T-helper 2 cell (primary cell): Measurements from ENCODE around the gene MED25.
A peak's percentile ranks its signal among the peaks of the same experiment; 100 is the strongest.

Experiments
- DNase-seq, 5 experiments: peaks; one replicate each; pipeline versions ENCODE4 v3.0.0 to v3.0.0-alpha.2; 2012 to 2022
- total RNA-seq, 2 donors: gene quantifications; one replicate each; lab custom pipeline; 2026; lab: John Stamatoyannopoulos, UW

Gene MED25
- 55.4 to 55.5 reads per million in 2 donors for total RNA-seq

- DNase-seq: peak; percentile 76 to 89 (median 88)
Measured at GRCh38 chr19:49817964-49818648, at the start of gene MED25. TSS of gene MED25 (plus strand) at chr19:49818289. CDS start at chr19:49818342, 53 bp downstream.

- DNase-seq: no peak
Measured at GRCh38 chr19:49770529-49770928, 47.6 kb upstream of the MED25 start.

GRCh38 chr19:49771674-49772139 is 46.4 kb upstream of the MED25 start:
- DNase-seq: no peak

GRCh38 chr19:49772850-49773432 is 45.1 kb upstream of the MED25 start:
- no peak for DNase-seq

- DNase-seq: no peak
Measured at GRCh38 chr19:49773663-49774350, 44.3 kb upstream of the MED25 start.

GRCh38 chr19:49774969-49775368 is 43.1 kb upstream of the MED25 start:
- DNase-seq: no peak

GRCh38 chr19:49775742-49776370 is 42.2 kb upstream of the MED25 start:
- DNase-seq: no peak

- DNase-seq: no peak
Measured at GRCh38 chr19:49776371-49776764, 41.7 kb upstream of the MED25 start.

- no peak for DNase-seq
Measured at GRCh38 chr19:49779731-49780555, 38.1 kb upstream of the MED25 start.

GRCh38 chr19:49780861-49781260 is 37.2 kb upstream of the MED25 start:
- DNase-seq: no peak

- DNase-seq: no peak
Measured at GRCh38 chr19:49781394-49781793, 36.7 kb upstream of the MED25 start.

- no peak for DNase-seq
Measured at GRCh38 chr19:49782515-49782914, 35.6 kb upstream of the MED25 start.

GRCh38 chr19:49786376-49786820 is 31.7 kb upstream of the MED25 start:
- DNase-seq: no peak

- DNase-seq: no peak
Measured at GRCh38 chr19:49787746-49788145, 30.3 kb upstream of the MED25 start.

GRCh38 chr19:49788857-49789256 is 29.2 kb upstream of the MED25 start:
- no peak for DNase-seq

GRCh38 chr19:49790866-49791265 is 27.2 kb upstream of the MED25 start:
- DNase-seq: no peak

- DNase-seq: no peak
Measured at GRCh38 chr19:49791776-49792445, 26.2 kb upstream of the MED25 start.

GRCh38 chr19:49792829-49793560 is 25.1 kb upstream of the MED25 start:
- DNase-seq: no peak

- no peak for DNase-seq
Measured at GRCh38 chr19:49793561-49793840, 24.6 kb upstream of the MED25 start.

GRCh38 chr19:49795615-49796014 is 22.5 kb upstream of the MED25 start:
- no peak for DNase-seq

- no peak for DNase-seq
Measured at GRCh38 chr19:49798574-49798973, 19.5 kb upstream of the MED25 start.
